ENCODE measurements around the gene CSRP2. TPM values are rescaled to one million over a fixed set of nuclear protein-coding genes. Genes with fewer than 3 reads are reported as not detected.

Gene CSRP2
- total and polyA plus RNA-seq, 2 donors from 2014 or later, result 40.8 to 189 TPM

DNA sequence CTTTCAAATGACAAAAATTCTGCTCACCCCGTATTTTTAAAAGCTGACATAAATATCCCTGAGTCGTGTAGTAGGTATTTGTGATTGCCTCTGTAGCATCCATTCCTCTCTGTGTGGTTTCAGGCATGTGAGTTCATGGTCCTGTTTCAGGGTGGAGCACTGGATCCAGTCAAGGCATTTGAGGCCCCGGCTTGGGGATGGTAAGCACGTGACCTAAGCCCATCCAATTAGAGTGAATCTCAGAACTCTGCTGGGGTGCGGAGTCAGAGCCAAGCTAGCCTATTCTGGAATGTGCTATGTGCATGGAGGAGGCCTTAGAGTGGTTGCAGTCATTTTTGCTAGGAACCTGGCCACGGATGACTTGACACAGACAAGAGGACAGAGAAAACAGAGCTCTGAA lies 4.3 kb upstream of the CSRP2 start:
- no peak for DNase-seq
- H3K4me3 ChIP-seq (ENCODE audit: low read length in 3 of 3), result no peak overlapping the region
- no peak overlapping the region for H3K27ac ChIP-seq (ENCODE audit: low read depth in 2 of 2, low read length in 2 of 2)
- H3K9me3 ChIP-seq (ENCODE audit: control insufficient read depth in 2 of 3, insufficient read depth in 1 of 3, low read length in 3 of 3), result no peaks in the 10 kb centered on the region
- H3K27me3 ChIP-seq (ENCODE audit: control insufficient read depth, insufficient read depth, low read length), result no peaks in the 10 kb centered on the region
- intact Hi-C loops (cut with DNase I), result no loop called here
- no peaks in the 10 kb centered on the region for H3K4me1 ChIP-seq (ENCODE audit: control insufficient read depth in 2 of 3, insufficient read depth in 2 of 3, low read depth in 1 of 3, low read length in 3 of 3)
- TF ChIP-seq, protein P1, sequence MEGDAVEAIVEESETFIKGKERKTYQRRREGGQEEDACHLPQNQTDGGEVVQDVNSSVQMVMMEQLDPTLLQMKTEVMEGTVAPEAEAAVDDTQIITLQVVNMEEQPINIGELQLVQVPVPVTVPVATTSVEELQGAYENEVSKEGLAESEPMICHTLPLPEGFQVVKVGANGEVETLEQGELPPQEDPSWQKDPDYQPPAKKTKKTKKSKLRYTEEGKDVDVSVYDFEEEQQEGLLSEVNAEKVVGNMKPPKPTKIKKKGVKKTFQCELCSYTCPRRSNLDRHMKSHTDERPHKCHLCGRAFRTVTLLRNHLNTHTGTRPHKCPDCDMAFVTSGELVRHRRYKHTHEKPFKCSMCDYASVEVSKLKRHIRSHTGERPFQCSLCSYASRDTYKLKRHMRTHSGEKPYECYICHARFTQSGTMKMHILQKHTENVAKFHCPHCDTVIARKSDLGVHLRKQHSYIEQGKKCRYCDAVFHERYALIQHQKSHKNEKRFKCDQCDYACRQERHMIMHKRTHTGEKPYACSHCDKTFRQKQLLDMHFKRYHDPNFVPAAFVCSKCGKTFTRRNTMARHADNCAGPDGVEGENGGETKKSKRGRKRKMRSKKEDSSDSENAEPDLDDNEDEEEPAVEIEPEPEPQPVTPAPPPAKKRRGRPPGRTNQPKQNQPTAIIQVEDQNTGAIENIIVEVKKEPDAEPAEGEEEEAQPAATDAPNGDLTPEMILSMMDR (IDR thresholded peaks at IDR 0.05; ENCODE audit: borderline replicate concordance, extremely low read depth, insufficient read depth), result no peak
- no peak for FAIRE-seq
- H3K9ac ChIP-seq (ENCODE audit: low read length in 3 of 3), result no peak overlapping the region
- no peaks in the 10 kb centered on the region for H3K36me3 ChIP-seq (ENCODE audit: control insufficient read depth in 2 of 3, insufficient read depth in 3 of 3, low read length in 3 of 3)

DNA sequence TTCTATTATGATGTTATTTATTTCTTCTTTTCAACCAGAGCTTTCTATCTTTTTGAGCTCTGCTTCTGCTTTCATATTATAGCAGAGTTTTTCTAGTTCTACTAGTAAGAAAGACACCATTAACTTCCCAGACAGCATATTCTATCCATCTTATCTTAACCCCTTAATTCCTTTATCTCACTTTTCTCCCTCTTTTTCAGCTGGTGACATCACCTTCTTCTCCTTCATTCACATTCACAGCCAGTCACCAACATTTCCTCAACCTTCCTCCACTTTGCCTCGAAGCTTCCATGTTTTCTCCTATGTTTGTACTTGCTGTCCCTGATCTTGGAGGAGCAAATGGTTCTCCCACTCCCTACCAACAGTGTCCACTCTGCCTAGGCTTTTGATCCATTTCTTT lies 3.5 kb upstream of the CSRP2 start:
- H3K4me1 ChIP-seq (ENCODE audit: control insufficient read depth in 2 of 3, insufficient read depth in 2 of 3, low read depth in 1 of 3, low read length in 3 of 3), result no peaks in the 10 kb centered on the region
- intact Hi-C loops (cut with DNase I), result no loop called here
- no peaks in the 10 kb centered on the region for H3K9me3 ChIP-seq (ENCODE audit: control insufficient read depth in 2 of 3, insufficient read depth in 1 of 3, low read length in 3 of 3)
- no peaks in the 10 kb centered on the region for H3K36me3 ChIP-seq (ENCODE audit: control insufficient read depth in 2 of 3, insufficient read depth in 3 of 3, low read length in 3 of 3)
- no peak for FAIRE-seq
- DNase-seq, result no peak
- H3K27me3 ChIP-seq (ENCODE audit: control insufficient read depth, insufficient read depth, low read length), result no peaks in the 10 kb centered on the region
- H3K27ac ChIP-seq (ENCODE audit: low read depth in 2 of 2, low read length in 2 of 2), result no peak overlapping the region
- H3K9ac ChIP-seq (ENCODE audit: low read length in 3 of 3), result no peak overlapping the region
- no peak overlapping the region for H3K4me3 ChIP-seq (ENCODE audit: low read length in 3 of 3)
- TF ChIP-seq, protein P1 (IDR thresholded peaks at IDR 0.05; ENCODE audit: borderline replicate concordance, extremely low read depth, insufficient read depth), result no peak

DNA sequence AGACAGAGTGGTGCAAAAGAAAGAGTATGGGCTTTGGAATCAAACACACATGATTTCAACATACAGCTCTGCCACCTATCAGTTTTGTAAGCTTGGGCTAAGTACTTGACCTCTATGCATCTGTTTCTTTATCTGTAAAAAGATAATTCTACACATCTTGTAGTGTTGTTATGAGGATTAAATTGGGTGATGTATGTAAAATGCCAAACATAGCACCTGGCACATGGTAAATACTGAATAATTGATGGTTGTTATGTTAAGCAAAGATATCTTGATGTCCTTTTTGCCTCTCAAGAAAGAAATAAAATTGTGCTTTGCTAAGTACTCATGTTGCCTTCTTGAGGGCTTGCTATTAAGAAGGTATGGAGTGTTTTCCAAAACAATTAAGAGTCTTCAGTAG lies 2.3 kb upstream of the CSRP2 start:
- Histone ChIP-seq H3K4me1 (ENCODE audit: control insufficient read depth in 2 of 3, insufficient read depth in 2 of 3, low read depth in 1 of 3, low read length in 3 of 3) (peaks cover 0 to 3% (median 0%) of the 10 kb centered on the region in 3 donors), H3K27ac (ENCODE audit: low read depth in 2 of 2, low read length in 2 of 2) (no peak overlapping the region), H3K36me3 (ENCODE audit: control insufficient read depth in 2 of 3, insufficient read depth in 3 of 3, low read length in 3 of 3) (no peaks in the 10 kb centered on the region), H3K9me3 (ENCODE audit: control insufficient read depth in 2 of 3, insufficient read depth in 1 of 3, low read length in 3 of 3) (no peaks in the 10 kb centered on the region), H3K4me3 (ENCODE audit: low read length in 3 of 3) (no peak overlapping the region), H3K27me3 (ENCODE audit: control insufficient read depth, insufficient read depth, low read length) (no peaks in the 10 kb centered on the region), H3K9ac (ENCODE audit: low read length in 3 of 3) (no peak overlapping the region)
- DNase-seq, result no peak
- FAIRE-seq, result no peak
- TF ChIP-seq, protein P1 (IDR thresholded peaks at IDR 0.05; ENCODE audit: borderline replicate concordance, extremely low read depth, insufficient read depth), result no peak
- intact Hi-C loops (cut with DNase I), result no loop called here

DNA sequence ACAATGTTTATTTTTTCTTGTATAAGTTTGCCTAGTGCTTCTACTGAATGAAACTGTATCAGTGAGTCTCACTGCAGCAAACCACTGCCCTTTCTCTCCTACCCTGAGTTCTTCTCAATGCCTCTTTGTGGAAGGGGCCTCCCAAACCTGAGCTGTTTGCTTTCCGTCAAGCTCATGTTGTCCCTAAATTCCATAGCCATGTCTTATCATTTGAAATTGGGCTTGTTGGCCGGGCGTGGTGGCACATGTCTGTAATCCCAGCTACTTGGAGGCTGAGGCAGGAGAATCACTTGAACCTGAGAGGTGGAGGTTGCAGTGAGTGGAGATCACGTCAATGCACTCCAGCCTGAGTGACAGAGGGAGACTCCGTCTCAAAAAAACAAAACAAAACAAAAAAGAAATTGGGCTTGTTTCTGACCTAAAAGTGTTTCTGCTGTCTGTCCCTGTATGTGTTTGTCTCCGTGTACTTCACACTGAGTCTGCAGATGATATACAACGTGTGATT lies 1.8 kb upstream of the CSRP2 start:
- H3K9me3 ChIP-seq (ENCODE audit: control insufficient read depth in 2 of 3, insufficient read depth in 1 of 3, low read length in 3 of 3), result no peaks in the 10 kb centered on the region
- peaks cover 0 to 3% (median 0%) of the 10 kb centered on the region in 3 donors for H3K4me1 ChIP-seq (ENCODE audit: control insufficient read depth in 2 of 3, insufficient read depth in 2 of 3, low read depth in 1 of 3, low read length in 3 of 3)
- intact Hi-C loops (cut with DNase I), result no loop called here
- no peak overlapping the region for H3K4me3 ChIP-seq (ENCODE audit: low read length in 3 of 3)
- FAIRE-seq (no peak), DNase-seq (no peak)
- H3K9ac ChIP-seq (ENCODE audit: low read length in 3 of 3), result no peak overlapping the region
- TF ChIP-seq, protein P1 (IDR thresholded peaks at IDR 0.05; ENCODE audit: borderline replicate concordance, extremely low read depth, insufficient read depth), result no peak
- H3K36me3 ChIP-seq (ENCODE audit: control insufficient read depth in 2 of 3, insufficient read depth in 3 of 3, low read length in 3 of 3), result no peaks in the 10 kb centered on the region
- no peaks in the 10 kb centered on the region for H3K27me3 ChIP-seq (ENCODE audit: control insufficient read depth, insufficient read depth, low read length)
- no peak overlapping the region for H3K27ac ChIP-seq (ENCODE audit: low read depth in 2 of 2, low read length in 2 of 2)

Measured in kidney (tissue), 14 donors.